K562 (cell line): ENCODE measurements around the gene NDUFB10. TPM values are rescaled to one million over a fixed set of nuclear protein-coding genes. Genes with fewer than 3 reads are reported as not detected.

ENCODE experiments used
- ARID4B ChIP-seq: sonication (generic); formaldehyde crosslinking; IDR thresholded peaks from 2 replicates; pipeline ENCODE4 v1.8.0; 2022; ENCODE audit warnings: mild to moderate bottlenecking, missing genetic modification reagents
- BRF2 ChIP-seq: IDR thresholded peaks from 3 replicates; pipeline ENCODE4 v1.6.1; 2011; ENCODE audit warnings: borderline replicate concordance, mild to moderate bottlenecking; ENCODE audit not compliant: insufficient read length, insufficient read depth
- ESRRB ChIP-seq: fragments of 250-450 bp; sonication (Bioruptor Pico); IDR thresholded peaks from 2 replicates; pipeline ENCODE4 v1.5.0; 2020; ENCODE audit warnings: mild to moderate bottlenecking, moderate library complexity, borderline replicate concordance
- EZH2 ChIP-seq: IDR thresholded peaks from 2 replicates; pipeline ENCODE4 v1.6.1; 2012; ENCODE audit warnings: low read depth, mild to moderate bottlenecking, inconsistent platforms, low read length, borderline replicate concordance
- HNRNPLL ChIP-seq: fragments of 200-400 bp; formaldehyde crosslinking; IDR thresholded peaks from 2 replicates; pipeline ENCODE4 v1.6.1; 2017; ENCODE audit warnings: low read length, low read depth, mild to moderate bottlenecking; ENCODE audit not compliant: poor library complexity, severe bottlenecking
- KLF6 ChIP-seq: fragments of 250-450 bp; sonication (Bioruptor Pico); IDR thresholded peaks from 2 replicates; pipeline ENCODE4 v1.4.0; 2020; ENCODE audit warnings: mild to moderate bottlenecking, moderate library complexity, borderline replicate concordance
- NCOR1 ChIP-seq: fragments of 450-650 bp; IDR thresholded peaks from 2 replicates; pipeline ENCODE4 v1.6.1; 2016; ENCODE audit warnings: mild to moderate bottlenecking, moderate library complexity
- NRF1 ChIP-seq, 2 experiments: fragments of 450-650 bp; IDR thresholded peaks in 1 of 2; conservative IDR thresholded peaks in 1 of 2; 2 replicates each; pipeline ENCODE4 v1.6.1; 2014; ENCODE audit warnings: mild to moderate bottlenecking in 2 of 2
- POLR2G ChIP-seq: fragments of 200-400 bp; formaldehyde crosslinking; IDR thresholded peaks from 2 replicates; pipeline ENCODE4 v1.6.1; 2017; ENCODE audit warnings: low read depth, mild to moderate bottlenecking, antibody characterized with exemption, low read length, moderate library complexity
- PREB ChIP-seq: sonication (generic); formaldehyde crosslinking; IDR thresholded peaks from 2 replicates; pipeline ENCODE4 v1.8.1; 2023; ENCODE audit warnings: mild to moderate bottlenecking, missing genetic modification reagents
- SOX6 ChIP-seq: fragments of 450-650 bp; IDR thresholded peaks from 2 replicates; pipeline ENCODE4 v1.6.1; 2014; ENCODE audit warnings: mild to moderate bottlenecking
- TAF1 ChIP-seq: IDR thresholded peaks from 2 replicates; pipeline ENCODE4 v1.6.1; 2011; ENCODE audit warnings: mild to moderate bottlenecking, low read length, moderate library complexity; ENCODE audit not compliant: insufficient read depth, control insufficient read depth, severe bottlenecking; ENCODE audit errors: extremely low read depth
- ZBTB11 ChIP-seq, 3 experiments: fragments of 200-800 bp in 1 of 3; fragments of 250-450 bp in 1 of 3; fragments of 450-650 bp in 1 of 3; sonication (Bioruptor Pico) in 1 of 3; sonication (Bioruptor generic) in 1 of 3; formaldehyde crosslinking in 1 of 3; IDR thresholded peaks; 2 replicates each; pipeline versions ENCODE4 v1.6.1 to v1.8.0; 2016 to 2022; ENCODE audit warnings: mild to moderate bottlenecking in 2 of 3, missing genetic modification characterization in 2 of 3, missing compliant biosample characterization in 1 of 3, moderate library complexity in 1 of 3
- ZNF311 ChIP-seq: fragments of 250-450 bp; sonication (Bioruptor Pico); IDR thresholded peaks from 2 replicates; pipeline ENCODE4 v1.4.0; 2020; ENCODE audit warnings: mild to moderate bottlenecking, moderate library complexity
- polyA plus RNA-seq, 8 experiments: library from polyadenylated mRNA; depleted of rRNA in 4 of 8; stranded (reverse) in 5 of 8; unstranded in 3 of 8; fragments of >200 nt; fragmentation: Nextera tagmentation in 2 of 8; fragmentation: Illumina TruSeq in 1 of 8; extraction: Ambion mirVana in 2 of 8; extraction: Trizol in 1 of 8; gene quantifications; 2 replicates each; pipeline versions ENCODE4 v1.2.1 to v1.2.3, GENCODE V29; 2011 to 2014; ENCODE audit warnings: inconsistent platforms in 1 of 8, missing spikeins in 1 of 8
- total RNA-seq, 7 experiments: library from RNA; depleted of rRNA in 6 of 7; stranded (reverse); fragments of >200 nt in 6 of 7; fragmentation: Illumina TruSeq in 2 of 7; extraction: Trizol in 2 of 7; gene quantifications; 2 replicates each; pipeline versions ENCODE4 v1.2.1 to v1.2.3, GENCODE V29; 2011 to 2021; ENCODE audit warnings: low replicate concordance in 1 of 7

The NDUFB10 gene
- total and polyA plus RNA-seq, 9 of the 15 experiments (the other 6 are each of a cell fraction or from before 2014, with no cell fraction given) = 69.3 to 527 (median 161) TPM

GRCh38 chr16:2009791-2010510 lies 50.6 kb downstream of the NDUFB10 start, which contains the start of gene ZNF598 (continued):
- peak in 2 of 3 experiments; percentile 32 to 82; a peak in 3 of 6 replicates for TF ChIP-seq ZBTB11 (CRISPR knock-in tag; IDR thresholded peaks at IDR 0.05)
- TF ChIP-seq HNRNPLL = peak; percentile 6
- TF ChIP-seq ARID4B (CRISPR knock-in tag) = peak; percentile 85
- TF ChIP-seq NCOR1 = peak; percentile 44; the same call in 1 of the 2 replicates
- no peak for TF ChIP-seq EZH2
- TF ChIP-seq ESRRB (CRISPR knock-in tag) = no peak
- no peak for TF ChIP-seq KLF6 (CRISPR knock-in tag)
- TF ChIP-seq NRF1 (conservative IDR thresholded peaks at IDR 0.05 in 1 of 2, IDR thresholded peaks at IDR 0.05 in 1 of 2) = no peak
- TF ChIP-seq TAF1 = peak; percentile 85
- TF ChIP-seq ZNF311 (CRISPR knock-in tag) = no peak
- no peak for TF ChIP-seq PREB (CRISPR knock-in tag)
- TF ChIP-seq SOX6 = peak; percentile 60
- peak; percentile 98 for TF ChIP-seq POLR2G
- TF ChIP-seq BRF2 = no peak
